Astrocyte (in vitro differentiated cells and primary cell): ENCODE results near the gene RGS10. TPM values are rescaled to one million over a fixed set of nuclear protein-coding genes. Genes with fewer than 3 reads are reported as not detected.

ENCODE experiments used
- DNase-seq: peaks from one replicate; pipeline ENCODE4 v3.0.0-alpha.2; 2010; ENCODE audit warnings: low read depth
- FAIRE-seq: peaks from 2 replicates; lab custom pipeline; 2011; peaks lifted over from hg19 to GRCh38; lab: Jason Lieb, UNC
- H2AFZ ChIP-seq: 2 replicates; pipeline ENCODE4 v1.6.0; 2012; ENCODE audit warnings: low read depth, low read length, inconsistent platforms
- H3K27ac ChIP-seq: 2 replicates; pipeline ENCODE4 v1.5.1; 2011; ENCODE audit warnings: low read depth, low read length, inconsistent platforms
- H3K27me3 ChIP-seq: 2 replicates; pipeline ENCODE4 v1.6.0; 2011; ENCODE audit warnings: low read length, inconsistent platforms; ENCODE audit not compliant: insufficient read depth
- H3K36me3 ChIP-seq: 2 replicates; pipeline ENCODE4 v1.5.1; 2011; ENCODE audit warnings: low read length, inconsistent platforms; ENCODE audit not compliant: insufficient read depth
- H3K4me1 ChIP-seq: 2 replicates; pipeline ENCODE4 v1.5.1; 2011; ENCODE audit warnings: low read length, inconsistent platforms; ENCODE audit not compliant: insufficient read depth
- H3K4me2 ChIP-seq: 2 replicates; pipeline ENCODE4 v1.6.0; 2012; ENCODE audit warnings: low read length, inconsistent platforms
- H3K4me3 ChIP-seq: 2 replicates; pipeline ENCODE4 v1.5.1; 2011; ENCODE audit warnings: low read depth, mild to moderate bottlenecking, low read length, inconsistent platforms; ENCODE audit not compliant: insufficient read depth
- H3K79me2 ChIP-seq: 2 replicates; pipeline ENCODE4 v1.6.0; 2012; ENCODE audit warnings: mild to moderate bottlenecking, low read length, inconsistent platforms; ENCODE audit not compliant: insufficient read depth
- H3K9ac ChIP-seq: 2 replicates; pipeline ENCODE4 v1.6.0; 2012; ENCODE audit warnings: mild to moderate bottlenecking, low read length, inconsistent platforms
- H3K9me3 ChIP-seq: 2 replicates; pipeline ENCODE4 v1.5.1; 2012; ENCODE audit warnings: low read depth, mild to moderate bottlenecking, low read length, inconsistent platforms; ENCODE audit not compliant: insufficient read depth
- H4K20me1 ChIP-seq: 2 replicates; pipeline ENCODE4 v1.6.0; 2012; ENCODE audit warnings: low read length, inconsistent platforms; ENCODE audit not compliant: insufficient read depth
- H3K27ac Mint-ChIP-seq: one replicate; pipeline ENCODE4 v1.8.0; 2021; ENCODE audit warnings: mild to moderate bottlenecking, mixed read lengths; ENCODE audit not compliant: unreplicated experiment
- H3K27me3 Mint-ChIP-seq: one replicate; pipeline ENCODE4 v1.8.0; 2021; ENCODE audit warnings: low read depth, mixed read lengths; ENCODE audit not compliant: unreplicated experiment
- H3K36me3 Mint-ChIP-seq: one replicate; pipeline ENCODE4 v1.8.0; 2021; ENCODE audit warnings: low read depth, mixed read lengths; ENCODE audit not compliant: unreplicated experiment
- H3K4me1 Mint-ChIP-seq: one replicate; pipeline ENCODE4 v1.8.0; 2021; ENCODE audit warnings: low read depth, mixed read lengths; ENCODE audit not compliant: unreplicated experiment
- H3K4me3 Mint-ChIP-seq: one replicate; pipeline ENCODE4 v1.8.0; 2021; ENCODE audit warnings: mild to moderate bottlenecking, moderate library complexity, mixed read lengths; ENCODE audit not compliant: unreplicated experiment
- H3K9me3 Mint-ChIP-seq: one replicate; pipeline ENCODE4 v1.8.0; 2021; ENCODE audit warnings: mild to moderate bottlenecking, mixed read lengths; ENCODE audit not compliant: unreplicated experiment
- CTCF ChIP-seq: IDR thresholded peaks from 2 replicates; pipeline ENCODE4 v1.5.1; 2011; ENCODE audit warnings: low read depth, mild to moderate bottlenecking, inconsistent platforms, low read length, moderate library complexity; ENCODE audit not compliant: insufficient read depth
- EZH2 ChIP-seq: IDR thresholded peaks from 2 replicates; pipeline ENCODE4 v1.6.1; 2012; ENCODE audit warnings: mild to moderate bottlenecking, low read length, inconsistent platforms; ENCODE audit not compliant: insufficient read depth
- total RNA-seq: library from RNA; stranded (reverse); gene quantifications from 2 replicates; pipeline ENCODE4 v1.2.1, GENCODE V29; 2021

The RGS10 gene
- total RNA-seq, 1 donor from 2014 or later = 40.1 TPM

GRCh38 chr10:119459681-119460340 lies 82.7 kb downstream of the RGS10 start:
- H3K9me3 ChIP-seq = no peaks in the 10 kb centered on the region
- Mint-ChIP-seq H3K9me3 (peaks cover 11% of the 10 kb centered on the region), H3K36me3 (peaks cover 6% of the 10 kb centered on the region), H3K27me3 (peaks cover 32% of the 10 kb centered on the region), H3K27ac (no peak overlapping the region), H3K4me3 (no peak overlapping the region), H3K4me1 (no peaks in the 10 kb centered on the region)
- FAIRE-seq (no peak), DNase-seq (no peak)
- H3K27me3 ChIP-seq = no peaks in the 10 kb centered on the region
- no peak overlapping the region for H3K9ac ChIP-seq
- no peaks in the 10 kb centered on the region for H3K4me1 ChIP-seq
- no peaks in the 10 kb centered on the region for H3K79me2 ChIP-seq
- H3K27ac ChIP-seq = no peak overlapping the region
- no peaks in the 10 kb centered on the region for H4K20me1 ChIP-seq
- no peak overlapping the region for H2AFZ ChIP-seq
- H3K36me3 ChIP-seq = no peaks in the 10 kb centered on the region
- no peak overlapping the region for H3K4me2 ChIP-seq
- TF ChIP-seq CTCF = no peak
- TF ChIP-seq EZH2 = no peak
- no peak overlapping the region for H3K4me3 ChIP-seq

DNA sequence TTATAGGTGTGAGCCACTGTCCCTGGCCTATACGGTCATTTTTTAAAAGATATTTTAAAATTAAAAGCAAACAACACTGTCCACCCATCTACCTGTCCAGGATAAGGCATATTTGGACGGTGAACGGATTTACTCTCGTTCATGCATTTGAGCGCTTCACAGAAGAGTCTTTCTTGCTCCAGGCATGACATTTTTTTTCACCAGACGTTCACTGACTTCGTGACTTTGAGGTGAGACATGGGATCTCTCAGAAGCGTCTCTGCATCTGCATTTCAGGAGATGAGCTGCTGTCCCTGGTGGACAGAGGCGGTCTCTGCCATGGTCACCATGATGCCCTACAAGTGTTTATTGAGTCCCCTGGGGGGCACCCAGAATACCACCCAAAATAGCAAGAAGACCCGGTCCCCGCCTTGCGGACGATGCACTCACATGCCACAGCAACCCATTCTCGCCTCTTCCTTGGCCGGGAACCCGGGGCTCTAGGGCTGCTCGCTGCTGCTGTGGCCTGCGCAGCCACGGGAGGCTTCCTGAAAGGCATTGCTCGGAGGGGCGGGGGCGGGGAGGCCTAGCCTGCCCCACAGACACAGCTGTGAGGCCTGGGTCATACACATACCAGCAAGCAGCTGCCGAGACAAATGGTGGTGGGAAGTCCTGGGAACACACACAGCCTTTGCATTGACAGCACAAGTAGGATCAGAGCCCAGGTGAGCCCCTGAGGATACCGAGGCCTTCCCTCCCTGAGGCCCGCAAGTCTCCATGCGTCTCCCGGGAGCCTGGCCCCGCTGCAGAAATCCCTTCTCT lies 84.4 kb downstream of the RGS10 start:
- TF ChIP-seq EZH2 (no peak), CTCF (no peak)
- no peak overlapping the region for H3K27ac ChIP-seq
- no peaks in the 10 kb centered on the region for H3K9me3 ChIP-seq
- H3K36me3 Mint-ChIP-seq = peaks cover 8% of the 10 kb centered on the region
- no peaks in the 10 kb centered on the region for H3K4me1 Mint-ChIP-seq
- no peak overlapping the region for H3K9ac ChIP-seq
- H2AFZ ChIP-seq = no peak overlapping the region
- no peaks in the 10 kb centered on the region for H3K4me1 ChIP-seq
- peaks cover 26% of the 10 kb centered on the region for H3K27me3 Mint-ChIP-seq
- H3K4me3 ChIP-seq = no peak overlapping the region
- H3K4me3 Mint-ChIP-seq = no peak overlapping the region
- peaks cover 7% of the 10 kb centered on the region for H3K9me3 Mint-ChIP-seq
- DNase-seq (no peak), FAIRE-seq (no peak)
- no peaks in the 10 kb centered on the region for H4K20me1 ChIP-seq
- H3K27me3 ChIP-seq = no peaks in the 10 kb centered on the region
- H3K79me2 ChIP-seq = no peaks in the 10 kb centered on the region
- no peaks in the 10 kb centered on the region for H3K36me3 ChIP-seq
- no peak overlapping the region for H3K27ac Mint-ChIP-seq
- H3K4me2 ChIP-seq = no peak overlapping the region

DNA sequence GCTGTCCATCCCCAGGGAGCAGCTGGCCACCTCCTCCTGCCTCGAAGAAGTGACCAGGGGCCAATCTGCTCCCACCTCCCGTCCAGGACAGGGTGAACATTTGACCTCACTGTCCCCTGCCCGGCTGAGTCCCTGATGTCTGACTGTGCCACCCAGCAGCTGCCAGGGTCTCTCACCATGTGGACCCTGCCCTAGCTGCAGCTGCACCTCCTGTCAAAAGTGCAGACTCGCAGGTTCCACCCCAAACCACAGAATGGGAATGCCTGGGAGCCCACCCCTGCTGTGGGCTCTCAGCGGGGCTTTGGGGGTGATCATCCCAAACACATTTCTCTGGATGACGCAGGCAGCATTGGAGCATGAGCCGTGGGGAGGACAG lies 86.1 kb downstream of the RGS10 start:
- H3K9ac ChIP-seq = no peak overlapping the region
- H3K9me3 ChIP-seq = no peaks in the 10 kb centered on the region
- no peaks in the 10 kb centered on the region for H3K79me2 ChIP-seq
- H3K4me3 ChIP-seq = no peak overlapping the region
- no peaks in the 10 kb centered on the region for H3K27me3 ChIP-seq
- no peak overlapping the region for H3K27ac ChIP-seq
- no peak overlapping the region for H3K4me2 ChIP-seq
- H2AFZ ChIP-seq = no peak overlapping the region
- Mint-ChIP-seq H3K9me3 (no peaks in the 10 kb centered on the region), H3K36me3 (peaks cover 5% of the 10 kb centered on the region), H3K27ac (no peak overlapping the region), H3K27me3 (peaks cover 10% of the 10 kb centered on the region), H3K4me1 (no peaks in the 10 kb centered on the region), H3K4me3 (no peak overlapping the region)
- H3K36me3 ChIP-seq = no peaks in the 10 kb centered on the region
- TF ChIP-seq EZH2 = no peak
- no peak for TF ChIP-seq CTCF
- no peak for DNase-seq
- no peaks in the 10 kb centered on the region for H4K20me1 ChIP-seq
- H3K4me1 ChIP-seq = no peaks in the 10 kb centered on the region
- no peak for FAIRE-seq
